OCI-LY7 (cell line): ENCODE measurements around the gene ASIC3. TPM values are rescaled to one million over a fixed set of nuclear protein-coding genes. Genes with fewer than 3 reads are reported as not detected.

ENCODE experiments used
- BruUV-seq: library from RNA; stranded (reverse); fragments of 400-500 nt; replicated peaks from 2 replicates; lab custom pipeline; 2021; lab: Mats Ljungman, UMichigan
- CTCF ChIA-PET: fragments of 300-600 bp; sonication (Branson Sonifier 250); formaldehyde crosslinking; loops from one replicate; lab custom pipeline; 2022; ENCODE audit warnings: antibody characterized with exemption; ENCODE audit not compliant: unreplicated experiment; lab: Charles Lee
- POLR2A ChIA-PET: fragments of 300-600 bp; sonication (Branson Sonifier 250); formaldehyde crosslinking; loops from one replicate; lab custom pipeline; 2022; ENCODE audit warnings: antibody characterized with exemption; lab: Charles Lee
- DNase-seq: peaks from one replicate; pipeline ENCODE4 v3.0.0-alpha.2; 2015; ENCODE audit warnings: low spot score
- H2AFZ ChIP-seq: fragments of 200-600 bp; sonication (generic), shearing (Covaris generic); 2 replicates; pipeline ENCODE4 v1.6.1; 2014; ENCODE audit warnings: mild to moderate bottlenecking, antibody characterized with exemption, low read length, moderate library complexity
- H3K27ac ChIP-seq: fragments of 200-600 bp; sonication (generic); 2 replicates; pipeline ENCODE4 v1.5.1; 2014; ENCODE audit warnings: mixed run types, low read depth, mild to moderate bottlenecking, moderate library complexity, low read length, inconsistent platforms; ENCODE audit not compliant: poor library complexity, severe bottlenecking
- H3K36me3 ChIP-seq: fragments of 200-600 bp; sonication (generic); 2 replicates; pipeline ENCODE4 v1.6.1; 2014; ENCODE audit warnings: mild to moderate bottlenecking, antibody characterized with exemption, low read length, moderate library complexity, mixed read lengths; ENCODE audit not compliant: insufficient read depth
- H3K4me1 ChIP-seq: fragments of 200-600 bp; sonication (generic); 2 replicates; pipeline ENCODE4 v1.5.1; 2014; ENCODE audit warnings: mild to moderate bottlenecking, low read length; ENCODE audit not compliant: insufficient read depth, poor library complexity, severe bottlenecking
- H3K4me2 ChIP-seq: fragments of 200-600 bp; sonication (generic); 2 replicates; pipeline ENCODE4 v1.6.1; 2014; ENCODE audit warnings: mild to moderate bottlenecking, low read length
- H3K4me3 ChIP-seq: fragments of 200-600 bp; sonication (generic); 2 replicates; pipeline ENCODE4 v1.5.1; 2014; ENCODE audit warnings: mild to moderate bottlenecking, low read depth, low read length; ENCODE audit not compliant: poor library complexity, severe bottlenecking
- H3K79me2 ChIP-seq: fragments of 200-600 bp; sonication (generic); 2 replicates; pipeline ENCODE4 v1.6.1; 2016; ENCODE audit warnings: low read depth, mild to moderate bottlenecking, low read length, moderate library complexity, mixed read lengths; ENCODE audit not compliant: insufficient read depth
- H3K9me2 ChIP-seq: fragments of 200-600 bp; sonication (generic); 2 replicates; pipeline ENCODE4 v1.6.1; 2016; ENCODE audit warnings: mild to moderate bottlenecking, low read length, mixed read lengths; ENCODE audit not compliant: insufficient read depth
- H3K9me3 ChIP-seq: fragments of 200-600 bp; sonication (generic); 2 replicates; pipeline ENCODE4 v1.6.1; 2014; ENCODE audit warnings: mild to moderate bottlenecking, mixed run types, low read length, mixed read lengths
- H4K20me1 ChIP-seq: fragments of 200-600 bp; sonication (generic); 2 replicates; pipeline ENCODE4 v1.6.1; 2014; ENCODE audit warnings: mild to moderate bottlenecking, antibody characterized with exemption, low read length, moderate library complexity, mixed read lengths; ENCODE audit not compliant: insufficient read depth
- EZH2phosphoT487 ChIP-seq: fragments of 200-600 bp; sonication (generic); IDR thresholded peaks from 2 replicates; pipeline ENCODE4 v1.6.1; 2018; ENCODE audit warnings: low read depth, borderline replicate concordance, mild to moderate bottlenecking, mixed run types, antibody characterized with exemption, low read length, moderate library complexity, mixed read lengths
- intact Hi-C: fragments of 100-400 bp; cut with micrococcal nuclease; formaldehyde crosslinking; loops from one replicate; pipeline ENCODE4 v1.10.0; 2022; ENCODE audit not compliant: unreplicated experiment
- total RNA-seq, 2 experiments: library from RNA; depleted of rRNA in 1 of 2; stranded (reverse); fragments of >200 nt in 1 of 2; shearing (Covaris generic) in 1 of 2; gene quantifications; 2 replicates each; pipeline ENCODE4 v1.2.3, GENCODE V29; 2014 to 2022
- TF ChIP-seq, protein P1 (sequence below): fragments of 200-600 bp; sonication (generic); conservative IDR thresholded peaks from 2 replicates; pipeline ENCODE4 v1.5.1; 2014; ENCODE audit warnings: mild to moderate bottlenecking, antibody characterized with exemption, low read length, moderate library complexity, mixed read lengths

Gene ASIC3
- total RNA-seq, 2 experiments from 2014 or later: 3.3 to 14.8 TPM

DNA sequence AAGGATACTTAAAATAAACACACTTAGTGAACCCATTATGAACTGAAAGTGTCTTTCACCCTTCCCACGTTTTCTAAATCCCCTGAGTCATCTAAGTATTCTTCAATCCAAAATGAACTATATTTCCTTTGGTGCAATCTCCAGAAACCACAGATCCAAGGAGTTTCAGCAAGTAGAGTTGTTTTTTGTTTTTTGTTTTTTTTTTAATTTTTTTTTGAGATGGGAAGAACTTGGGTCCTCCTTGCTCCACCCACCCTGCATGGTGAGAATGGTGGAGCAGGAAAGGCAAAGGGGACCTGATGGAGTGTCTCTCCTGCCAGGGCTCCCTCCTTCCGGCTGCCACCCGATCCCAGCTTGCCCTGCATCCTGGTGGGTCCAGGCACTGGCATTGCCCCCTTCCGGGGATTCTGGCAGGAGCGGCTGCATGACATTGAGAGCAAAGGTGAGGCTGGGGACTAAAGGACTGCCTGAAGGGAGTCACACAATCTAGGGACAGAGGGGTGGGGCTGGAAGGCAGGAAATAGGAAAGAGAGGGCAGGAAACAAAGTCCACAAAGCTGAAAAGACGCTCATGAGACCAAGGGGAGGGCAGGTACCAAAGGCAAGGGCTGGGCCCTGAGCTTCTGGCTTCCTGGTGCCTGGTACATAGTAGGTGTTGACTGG lies 36.2 kb upstream of the ASIC3 start:
- intact Hi-C loops: no loop called here
- H4K20me1 ChIP-seq: no peaks in the 10 kb centered on the region
- no peak overlapping the region for H3K4me3 ChIP-seq
- CTCF ChIA-PET: interaction anchor here (0.5 kb wide), 1 partner anchor 52 kb away, joined by 3 read pairs; no protein-coding TSS in a partner anchor
- no peaks in the 10 kb centered on the region for H3K36me3 ChIP-seq
- TF ChIP-seq, protein P1, sequence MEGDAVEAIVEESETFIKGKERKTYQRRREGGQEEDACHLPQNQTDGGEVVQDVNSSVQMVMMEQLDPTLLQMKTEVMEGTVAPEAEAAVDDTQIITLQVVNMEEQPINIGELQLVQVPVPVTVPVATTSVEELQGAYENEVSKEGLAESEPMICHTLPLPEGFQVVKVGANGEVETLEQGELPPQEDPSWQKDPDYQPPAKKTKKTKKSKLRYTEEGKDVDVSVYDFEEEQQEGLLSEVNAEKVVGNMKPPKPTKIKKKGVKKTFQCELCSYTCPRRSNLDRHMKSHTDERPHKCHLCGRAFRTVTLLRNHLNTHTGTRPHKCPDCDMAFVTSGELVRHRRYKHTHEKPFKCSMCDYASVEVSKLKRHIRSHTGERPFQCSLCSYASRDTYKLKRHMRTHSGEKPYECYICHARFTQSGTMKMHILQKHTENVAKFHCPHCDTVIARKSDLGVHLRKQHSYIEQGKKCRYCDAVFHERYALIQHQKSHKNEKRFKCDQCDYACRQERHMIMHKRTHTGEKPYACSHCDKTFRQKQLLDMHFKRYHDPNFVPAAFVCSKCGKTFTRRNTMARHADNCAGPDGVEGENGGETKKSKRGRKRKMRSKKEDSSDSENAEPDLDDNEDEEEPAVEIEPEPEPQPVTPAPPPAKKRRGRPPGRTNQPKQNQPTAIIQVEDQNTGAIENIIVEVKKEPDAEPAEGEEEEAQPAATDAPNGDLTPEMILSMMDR: no peak
- no peak for TF ChIP-seq EZH2phosphoT487
- no peak overlapping the region for H2AFZ ChIP-seq
- no peaks in the 10 kb centered on the region for H3K9me3 ChIP-seq
- no peak overlapping the region for H3K4me2 ChIP-seq
- BruUV-seq: no TSS peak
- POLR2A ChIA-PET: no interaction called here
- no peak for DNase-seq
- no peak overlapping the region for H3K27ac ChIP-seq
- H3K4me1 ChIP-seq: peaks cover 7% of the 10 kb centered on the region
- no peaks in the 10 kb centered on the region for H3K79me2 ChIP-seq
- no peaks in the 10 kb centered on the region for H3K9me2 ChIP-seq

DNA sequence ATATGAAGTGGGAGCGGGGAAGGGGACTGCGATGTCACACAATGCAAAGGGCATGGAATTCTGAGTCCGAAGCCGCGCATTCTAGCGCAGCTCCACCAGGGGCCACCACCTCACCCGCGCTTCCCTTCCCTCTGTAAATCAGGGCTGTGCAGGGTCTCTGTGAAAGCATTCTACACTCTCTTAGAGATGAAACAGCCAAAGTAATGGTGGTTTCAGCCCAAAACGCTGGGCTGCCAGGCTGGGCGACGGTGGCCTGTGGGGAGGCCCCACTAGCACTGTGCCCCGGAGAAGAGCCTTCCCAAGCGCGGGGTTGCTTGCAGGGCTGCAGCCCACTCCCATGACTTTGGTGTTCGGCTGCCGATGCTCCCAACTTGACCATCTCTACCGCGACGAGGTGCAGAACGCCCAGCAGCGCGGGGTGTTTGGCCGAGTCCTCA lies 35.4 kb upstream of the ASIC3 start:
- BruUV-seq: no TSS peak
- H3K9me3 ChIP-seq: no peaks in the 10 kb centered on the region
- no peak overlapping the region for H3K27ac ChIP-seq
- ChIA-PET CTCF (interaction anchor here (0.6 kb wide), 1 partner anchor 20 kb away, joined by 8 read pairs; no protein-coding TSS in a partner anchor), POLR2A (no interaction called here)
- no peak overlapping the region for H3K4me3 ChIP-seq
- H2AFZ ChIP-seq: no peak overlapping the region
- DNase-seq: no peak
- peaks cover 10% of the 10 kb centered on the region for H3K4me1 ChIP-seq
- no peaks in the 10 kb centered on the region for H3K9me2 ChIP-seq
- intact Hi-C loops: no loop called here
- no peak overlapping the region for H3K4me2 ChIP-seq
- no peaks in the 10 kb centered on the region for H3K36me3 ChIP-seq
- no peaks in the 10 kb centered on the region for H4K20me1 ChIP-seq
- no peaks in the 10 kb centered on the region for H3K79me2 ChIP-seq
- TF ChIP-seq, protein P1: peak; percentile 64
- no peak for TF ChIP-seq EZH2phosphoT487

DNA sequence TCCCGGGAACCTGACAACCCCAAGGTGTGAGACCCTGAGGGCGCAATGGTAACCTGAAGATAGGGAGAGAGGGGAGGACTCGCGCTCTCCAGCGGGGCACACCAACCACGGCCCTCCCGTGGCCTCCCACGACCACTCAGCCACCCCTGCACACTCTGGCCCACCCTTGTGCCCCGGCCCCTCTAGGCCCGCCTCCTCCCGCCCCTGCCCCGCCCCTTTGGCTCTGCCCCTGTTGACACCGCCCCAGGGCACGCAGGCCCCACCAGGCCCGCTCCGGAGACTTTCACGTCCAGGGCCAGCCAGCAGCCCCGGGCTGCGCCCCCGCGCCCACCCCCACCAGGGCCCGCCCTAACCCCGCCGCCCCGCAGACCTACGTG lies 35.0 kb upstream of the ASIC3 start:
- ChIA-PET CTCF (interaction anchor here (0.6 kb wide), 1 partner anchor 21 kb away, joined by 8 read pairs; no protein-coding TSS in a partner anchor), POLR2A (interaction anchor here (0.5 kb wide), 1 partner anchor 311 kb away, joined by 3 read pairs; no protein-coding TSS in a partner anchor)
- Histone ChIP-seq H3K79me2 (no peaks in the 10 kb centered on the region), H2AFZ (no peak overlapping the region), H3K27ac (no peak overlapping the region), H3K9me2 (no peaks in the 10 kb centered on the region), H3K36me3 (no peaks in the 10 kb centered on the region), H3K4me2 (no peak overlapping the region), H3K9me3 (no peaks in the 10 kb centered on the region), H3K4me1 (peaks cover 10% of the 10 kb centered on the region), H4K20me1 (no peaks in the 10 kb centered on the region), H3K4me3 (no peak overlapping the region)
- no TSS peak for BruUV-seq
- no peak for DNase-seq
- no peak for TF ChIP-seq EZH2phosphoT487
- TF ChIP-seq, protein P1: no peak
- intact Hi-C loops: no loop called here
